K562 treated with DMSO at 1 percent for 24 hours (cell line): Measurements from ENCODE around the gene KCNK3. TPM values are rescaled to one million over a fixed set of nuclear protein-coding genes. Genes with fewer than 3 reads are reported as not detected.

Experiments used
- total RNA-seq: library from RNA; unstranded; fragments of 300-600 nt; gene quantifications from 2 replicates; pipeline ENCODE4 v1.2.3, GENCODE V29; 2022; ENCODE audit warnings: low read depth; ENCODE audit not compliant: insufficient read depth

The KCNK3 gene
- 0.08 TPM in 1 of 2 replicates, not detected in the other for total RNA-seq

GRCh38 chr2:26692279-26692896 lies at the start of gene KCNK3:
Gene KCNK3 (plus strand): TSS chr2:26692722. CDS start chr2:26692876, 154 bp downstream.

GRCh38 chr2:26764078-26764887 lies 71.8 kb downstream of the KCNK3 start, which contains the start of gene SLC35F6:
Gene SLC35F6 (plus strand): TSS chr2:26764284. CDS start chr2:26764350, 66 bp downstream.

Other genes starting within 250 kb of the KCNK3 start
- gene OTOF, start 214.6 kb upstream of the KCNK3 start, total RNA-seq = not detected in 2 replicates
- gene CIB4, start 51.4 kb upstream of the KCNK3 start, total RNA-seq = not detected in 2 replicates
- 22.5 and 25.8 TPM in 2 replicates for gene SLC35F6, start 71.6 kb downstream of the KCNK3 start, total RNA-seq
- gene CENPA, start 93.3 kb downstream of the KCNK3 start, total RNA-seq = 57.5 and 67.3 TPM in 2 replicates
- not detected in 2 replicates for gene DPYSL5, start 155.4 kb downstream of the KCNK3 start, total RNA-seq